Chondrocyte (in vitro differentiated cells): ENCODE data around the gene SLC28A2. TPM values are rescaled to one million over a fixed set of nuclear protein-coding genes. Genes with fewer than 3 reads are reported as not detected.
A peak's percentile ranks its signal among the peaks of the same experiment; 100 is the strongest.
"Not testable (repeated sequence)": the region's sequence is repeated elsewhere in the genome, so short reads cannot be mapped to it uniquely, and the experiment has no call there.

Experiments
- DNase-seq: peaks from one replicate; pipeline ENCODE4 v3.0.0; 2021; ENCODE audit warnings: mixed read lengths, low spot score
- H3K27ac Mint-ChIP-seq: one replicate; pipeline ENCODE4 v1.8.0; 2021; ENCODE audit warnings: mild to moderate bottlenecking, moderate library complexity, mixed read lengths; ENCODE audit not compliant: unreplicated experiment
- H3K27me3 Mint-ChIP-seq: 2 replicates; pipeline ENCODE4 v1.8.0; 2021; ENCODE audit warnings: low read depth, mixed read lengths
- H3K36me3 Mint-ChIP-seq: 2 replicates; pipeline ENCODE4 v1.8.0; 2021; ENCODE audit warnings: low read depth, mixed read lengths
- H3K4me1 Mint-ChIP-seq: 2 replicates; pipeline ENCODE4 v1.8.0; 2021; ENCODE audit warnings: low read depth, mild to moderate bottlenecking, mixed read lengths
- H3K4me3 Mint-ChIP-seq: one replicate; pipeline ENCODE4 v1.8.0; 2021; ENCODE audit warnings: mild to moderate bottlenecking, moderate library complexity, mixed read lengths; ENCODE audit not compliant: unreplicated experiment
- H3K9me3 Mint-ChIP-seq: 2 replicates; pipeline ENCODE4 v1.8.0; 2021; ENCODE audit warnings: low read depth, mixed read lengths
- CTCF ChIP-seq: fragments of 200-600 bp; sonication (generic); IDR thresholded peaks from 2 replicates; pipeline ENCODE4 v1.5.0; 2021; ENCODE audit warnings: antibody characterized with exemption, mild to moderate bottlenecking, moderate library complexity
- total RNA-seq: library from RNA; stranded (reverse); gene quantifications from 3 replicates; pipeline ENCODE4 v1.2.1, GENCODE V29; 2021

Gene SLC28A2
- total RNA-seq, 1 donor from 2014 or later: not detected

- no peak overlapping the region for H3K4me3 Mint-ChIP-seq
- no peak for TF ChIP-seq CTCF
- H3K4me1 Mint-ChIP-seq: peaks cover 4% of the 10 kb centered on the region
- no peaks in the 10 kb centered on the region for H3K36me3 Mint-ChIP-seq
- no peak overlapping the region for H3K27ac Mint-ChIP-seq
- H3K9me3 Mint-ChIP-seq: peaks cover 4% of the 10 kb centered on the region
- no peak for DNase-seq
- peaks cover 14% of the 10 kb centered on the region for H3K27me3 Mint-ChIP-seq
These were observed 52.7 kb downstream of the SLC28A2 start for GRCh38 chr15:45304711-45305110.

GRCh38 chr15:45306105-45306504 is 54.1 kb downstream of the SLC28A2 start:
- Mint-ChIP-seq H3K9me3 (peaks cover 4% of the 10 kb centered on the region), H3K4me3 (no peak overlapping the region), H3K4me1 (peaks cover 7% of the 10 kb centered on the region), H3K36me3 (no peaks in the 10 kb centered on the region), H3K27ac (no peak overlapping the region), H3K27me3 (peaks cover 17% of the 10 kb centered on the region)
- DNase-seq: no peak
- TF ChIP-seq CTCF: no peak

- Mint-ChIP-seq H3K4me3 (peak overlapping the region; percentile 44), H3K27me3 (peaks cover 23% of the 10 kb centered on the region), H3K9me3 (peaks cover 4% of the 10 kb centered on the region), H3K4me1 (peaks cover 7% of the 10 kb centered on the region), H3K36me3 (no peaks in the 10 kb centered on the region), H3K27ac (no peak overlapping the region)
- TF ChIP-seq CTCF: peak; percentile 84
- no peak for DNase-seq
These were observed 55.3 kb downstream of the SLC28A2 start for GRCh38 chr15:45307230-45307924.

GRCh38 chr15:45314117-45314516 is 62.1 kb downstream of the SLC28A2 start:
- not testable (repeated sequence) for DNase-seq, H3K4me3 Mint-ChIP-seq, H3K27ac Mint-ChIP-seq, H3K9me3 Mint-ChIP-seq, H3K36me3 Mint-ChIP-seq, H3K4me1 Mint-ChIP-seq
- H3K27me3 Mint-ChIP-seq: peaks cover 19% of the 10 kb centered on the region

- H3K9me3 Mint-ChIP-seq: no peaks in the 10 kb centered on the region
- no peak overlapping the region for H3K27ac Mint-ChIP-seq
- peaks cover 19% of the 10 kb centered on the region for H3K27me3 Mint-ChIP-seq
- no peaks in the 10 kb centered on the region for H3K36me3 Mint-ChIP-seq
- H3K4me3 Mint-ChIP-seq: no peak overlapping the region
- peaks cover 4% of the 10 kb centered on the region for H3K4me1 Mint-ChIP-seq
- DNase-seq: no peak
- TF ChIP-seq CTCF: peak; percentile 67
These were observed 62.9 kb downstream of the SLC28A2 start for GRCh38 chr15:45314960-45315359.
